Retina (tissue), 1 donor: ENCODE measurements around the gene PNMT.
"Not testable (repeated sequence)": the region's sequence is repeated elsewhere in the genome, so short reads cannot be mapped to it uniquely, and the experiment has no call there.

ENCODE experiments used
- DNase-seq: peaks from one replicate; pipeline ENCODE4 v3.0.0-alpha.2; 2016

Gene PNMT

DNA sequence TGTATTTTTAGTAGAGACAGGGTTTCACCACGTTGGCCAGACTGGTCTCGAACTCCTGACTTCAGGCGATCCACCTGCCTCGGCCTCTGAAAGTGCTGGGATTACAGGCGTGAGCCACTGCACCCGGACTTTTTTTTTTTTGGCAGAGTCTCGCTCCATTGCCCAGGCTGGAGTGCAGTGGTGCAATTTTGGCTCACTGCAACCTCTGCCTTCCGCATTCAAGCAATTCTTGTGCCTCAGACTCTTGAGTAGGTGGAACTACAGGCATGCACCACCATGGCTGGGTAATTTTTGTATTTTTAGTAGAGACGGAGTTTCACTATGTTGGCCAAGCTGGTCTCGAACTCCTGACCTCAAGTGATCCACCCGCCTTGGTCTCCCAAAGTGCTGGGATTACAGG is 42.8 kb downstream of the PNMT start:
- DNase-seq, result not testable (repeated sequence)

DNA sequence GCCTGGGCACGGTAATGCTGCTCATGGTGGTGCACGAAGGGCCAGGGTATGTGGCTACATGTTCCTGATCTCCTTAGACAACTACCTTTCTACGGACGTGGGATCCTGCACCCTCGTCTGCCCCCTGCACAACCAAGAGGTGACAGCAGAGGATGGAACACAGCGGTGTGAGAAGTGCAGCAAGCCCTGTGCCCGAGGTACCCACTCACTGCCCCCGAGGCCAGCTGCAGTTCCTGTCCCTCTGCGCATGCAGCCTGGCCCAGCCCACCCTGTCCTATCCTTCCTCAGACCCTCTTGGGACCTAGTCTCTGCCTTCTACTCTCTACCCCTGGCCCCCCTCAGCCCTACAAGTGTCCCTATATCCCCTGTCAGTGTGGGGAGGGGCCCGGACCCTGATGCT is 43.6 kb downstream of the PNMT start:
- DNase-seq, result no peak

DNA sequence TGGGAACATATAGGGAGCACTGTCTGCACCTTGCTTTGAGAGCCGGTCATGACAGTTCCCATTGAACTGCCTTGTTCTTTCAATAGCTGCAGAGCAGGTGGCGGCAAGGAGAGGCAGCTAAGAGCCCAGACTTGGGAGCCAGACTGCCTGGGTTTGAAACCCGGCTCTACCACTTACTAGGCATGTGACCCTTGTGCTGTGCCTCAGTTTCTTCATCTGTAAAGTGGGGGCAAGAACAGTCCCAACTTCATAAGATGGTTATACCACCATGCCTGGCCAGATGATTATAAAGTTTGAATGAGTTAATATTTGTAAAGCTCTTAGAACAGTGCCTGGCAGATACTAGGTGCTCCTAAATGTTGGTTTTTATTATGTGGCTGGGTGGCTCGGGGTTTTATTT is 46.0 kb downstream of the PNMT start:
- no peak for DNase-seq

DNA sequence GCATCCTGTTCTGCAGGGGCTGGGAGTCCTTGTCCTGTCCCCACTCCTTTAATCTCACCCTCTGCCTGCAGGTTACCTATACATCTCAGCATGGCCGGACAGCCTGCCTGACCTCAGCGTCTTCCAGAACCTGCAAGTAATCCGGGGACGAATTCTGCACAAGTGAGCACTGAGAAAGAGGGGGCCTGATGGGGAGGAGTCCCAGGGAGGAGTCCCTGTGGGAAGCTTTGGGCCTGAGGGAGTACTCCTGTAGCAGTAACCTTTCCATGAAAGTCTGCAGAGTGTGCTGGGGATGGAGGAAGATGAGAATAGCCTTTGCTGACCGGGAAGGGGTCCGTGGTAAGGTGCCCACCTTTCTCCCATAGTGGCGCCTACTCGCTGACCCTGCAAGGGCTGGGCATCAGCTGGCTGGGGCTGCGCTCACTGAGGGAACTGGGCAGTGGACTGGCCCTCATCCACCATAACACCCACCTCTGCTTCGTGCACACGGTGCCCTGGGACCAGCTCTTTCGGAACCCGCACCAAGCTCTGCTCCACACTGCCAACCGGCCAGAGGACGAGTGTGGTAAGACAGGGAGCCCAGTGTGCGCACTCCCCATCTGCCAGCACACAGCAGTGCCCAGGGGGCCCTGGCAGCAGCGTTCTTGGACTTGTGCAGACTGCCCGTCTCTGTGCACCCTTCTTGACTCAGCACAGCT is 47.3 kb downstream of the PNMT start:
- DNase-seq, result no peak

DNA sequence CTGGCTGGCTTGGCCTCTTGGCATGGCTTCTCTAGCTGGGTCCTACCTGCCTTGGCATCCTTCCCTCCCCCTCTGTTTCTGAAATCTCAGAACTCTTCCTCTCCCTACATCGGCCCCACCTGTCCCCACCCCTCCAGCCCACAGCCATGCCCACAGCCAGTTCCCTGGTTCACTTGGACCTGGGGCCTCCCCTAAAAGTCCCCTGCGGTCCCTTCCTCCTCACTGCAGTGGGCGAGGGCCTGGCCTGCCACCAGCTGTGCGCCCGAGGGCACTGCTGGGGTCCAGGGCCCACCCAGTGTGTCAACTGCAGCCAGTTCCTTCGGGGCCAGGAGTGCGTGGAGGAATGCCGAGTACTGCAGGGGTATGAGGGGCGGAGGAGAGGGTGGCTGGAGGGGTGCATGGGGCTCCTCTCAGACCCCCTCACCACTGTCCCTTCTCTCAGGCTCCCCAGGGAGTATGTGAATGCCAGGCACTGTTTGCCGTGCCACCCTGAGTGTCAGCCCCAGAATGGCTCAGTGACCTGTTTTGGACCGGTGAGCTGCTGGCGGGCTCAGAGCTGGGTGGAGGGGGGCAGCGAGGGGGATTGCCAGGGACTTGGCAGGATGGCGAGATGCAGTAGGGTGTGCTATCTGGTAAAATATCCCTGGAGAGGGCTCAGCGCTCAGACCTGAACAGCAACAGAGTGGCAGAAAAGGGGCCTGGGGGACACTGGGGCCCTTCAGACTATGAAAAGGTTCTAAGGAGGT is 48.0 kb downstream of the PNMT start:
- DNase-seq, result no peak

DNA sequence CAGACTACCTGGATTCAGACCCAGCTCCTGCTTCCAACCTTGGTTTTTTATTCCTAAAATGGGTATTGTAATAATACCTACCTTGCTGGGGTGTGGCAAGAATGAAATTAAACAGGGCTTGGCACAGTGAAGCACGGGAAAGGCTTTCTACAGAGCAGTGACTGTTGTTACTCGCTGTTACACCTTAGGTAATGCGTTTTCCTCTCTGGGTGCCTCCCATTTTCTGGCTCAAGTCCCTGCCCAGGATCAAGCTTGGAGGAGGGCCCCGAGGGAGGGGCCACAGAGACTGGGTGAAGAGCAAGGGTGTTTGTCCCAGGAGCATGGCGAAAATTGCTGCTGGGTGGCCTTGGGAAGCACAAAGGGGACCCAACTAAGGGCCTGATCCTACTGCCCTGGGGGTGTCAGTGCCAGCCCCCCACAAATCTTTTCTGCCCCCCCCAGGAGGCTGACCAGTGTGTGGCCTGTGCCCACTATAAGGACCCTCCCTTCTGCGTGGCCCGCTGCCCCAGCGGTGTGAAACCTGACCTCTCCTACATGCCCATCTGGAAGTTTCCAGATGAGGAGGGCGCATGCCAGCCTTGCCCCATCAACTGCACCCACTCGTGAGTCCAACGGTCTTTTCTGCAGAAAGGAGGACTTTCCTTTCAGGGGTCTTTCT is 48.8 kb downstream of the PNMT start:
- DNase-seq, result no peak

DNA sequence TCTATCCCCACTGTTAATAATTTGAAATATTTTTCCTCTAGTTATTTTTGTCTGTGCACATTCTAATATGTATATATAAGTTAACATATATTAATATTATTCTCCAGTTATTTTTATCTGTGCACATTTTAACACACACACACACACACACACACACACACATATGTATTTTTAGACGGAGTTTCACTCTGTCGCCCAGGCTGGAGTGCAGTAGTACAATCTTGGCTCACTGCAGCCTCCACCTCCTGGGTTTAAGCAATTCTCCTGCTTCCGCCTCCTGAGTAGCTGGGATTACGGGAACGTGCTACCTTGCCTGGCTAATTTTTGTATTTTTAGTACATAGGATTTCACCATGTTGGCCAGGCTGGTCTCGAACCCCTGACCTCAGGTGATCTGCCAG is 49.4 kb downstream of the PNMT start:
- DNase-seq, result no peak

DNA sequence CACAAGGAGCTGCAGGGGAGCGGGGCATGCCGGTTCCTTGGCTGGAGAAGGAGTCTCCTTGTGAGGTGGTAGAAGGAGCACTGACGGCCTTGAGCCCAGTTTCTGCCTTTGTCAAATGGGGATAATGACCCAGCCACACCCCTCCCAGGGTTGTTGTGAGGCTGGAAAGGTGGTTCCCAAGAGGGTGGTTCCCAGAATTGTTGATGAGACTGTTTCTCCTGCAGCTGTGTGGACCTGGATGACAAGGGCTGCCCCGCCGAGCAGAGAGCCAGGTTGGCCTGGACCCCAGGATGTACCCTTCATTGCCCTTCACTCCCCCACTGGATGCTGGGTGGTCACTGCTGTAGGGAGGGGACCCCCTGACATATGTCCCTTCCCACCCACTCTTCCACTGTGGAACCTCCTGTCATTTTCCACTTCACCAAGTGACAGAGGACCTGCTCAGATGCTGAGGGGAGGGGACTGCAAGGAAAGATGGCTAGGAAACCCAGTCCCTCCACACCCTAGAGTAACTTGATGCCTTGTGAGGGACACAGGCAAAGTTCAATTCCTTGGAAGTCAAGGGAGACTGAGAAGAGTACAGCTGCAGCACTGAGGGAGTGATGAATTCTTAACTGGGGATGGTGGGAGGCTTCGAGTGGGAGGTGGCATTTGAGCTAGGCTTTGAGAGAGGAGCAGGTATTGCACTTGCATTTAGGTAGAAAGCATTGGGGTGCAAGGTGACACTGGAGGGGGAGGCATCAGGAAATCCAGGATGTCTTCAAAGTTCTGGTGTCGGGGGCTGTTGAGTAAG is 51.5 kb downstream of the PNMT start:
- no peak for DNase-seq
